ENCODE results near the gene ITPR1.

- TF ChIP-seq EZH2 (IDR thresholded peaks at IDR 0.05; ENCODE audit: borderline replicate concordance, low read length) = no peak
- TF ChIP-seq, protein P1, sequence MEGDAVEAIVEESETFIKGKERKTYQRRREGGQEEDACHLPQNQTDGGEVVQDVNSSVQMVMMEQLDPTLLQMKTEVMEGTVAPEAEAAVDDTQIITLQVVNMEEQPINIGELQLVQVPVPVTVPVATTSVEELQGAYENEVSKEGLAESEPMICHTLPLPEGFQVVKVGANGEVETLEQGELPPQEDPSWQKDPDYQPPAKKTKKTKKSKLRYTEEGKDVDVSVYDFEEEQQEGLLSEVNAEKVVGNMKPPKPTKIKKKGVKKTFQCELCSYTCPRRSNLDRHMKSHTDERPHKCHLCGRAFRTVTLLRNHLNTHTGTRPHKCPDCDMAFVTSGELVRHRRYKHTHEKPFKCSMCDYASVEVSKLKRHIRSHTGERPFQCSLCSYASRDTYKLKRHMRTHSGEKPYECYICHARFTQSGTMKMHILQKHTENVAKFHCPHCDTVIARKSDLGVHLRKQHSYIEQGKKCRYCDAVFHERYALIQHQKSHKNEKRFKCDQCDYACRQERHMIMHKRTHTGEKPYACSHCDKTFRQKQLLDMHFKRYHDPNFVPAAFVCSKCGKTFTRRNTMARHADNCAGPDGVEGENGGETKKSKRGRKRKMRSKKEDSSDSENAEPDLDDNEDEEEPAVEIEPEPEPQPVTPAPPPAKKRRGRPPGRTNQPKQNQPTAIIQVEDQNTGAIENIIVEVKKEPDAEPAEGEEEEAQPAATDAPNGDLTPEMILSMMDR (IDR thresholded peaks at IDR 0.05; ENCODE audit: low read length) = no peak
Measured at GRCh38 chr3:4587061-4587837, 94.1 kb downstream of the ITPR1 start.
